Body of pancreas (tissue), 4 donors: ENCODE results near the gene RPS19BP1. TPM values are rescaled to one million over a fixed set of nuclear protein-coding genes. Genes with fewer than 3 reads are reported as not detected.

Experiments
- ATAC-seq: fragments of 150-250 bp; one replicate; pipeline ENCODE4 v1.9.1; 2016
- DNase-seq, 4 donors: peaks; one replicate each; pipeline ENCODE4 v3.0.0-alpha.2; 2019
- H3K27ac ChIP-seq, 4 donors: fragments of 200-600 bp; sonication (generic); 1 replicate in 3 of 4; 2 replicates in 1 of 4; pipeline versions ENCODE4 v1.5.1 to v1.6.1; 2016 to 2019; ENCODE audit warnings: mild to moderate bottlenecking in 1 of 4, mixed read lengths in 1 of 4, moderate library complexity in 1 of 4
- H3K27me3 ChIP-seq, 2 donors: fragments of 200-600 bp; sonication (generic); one replicate each; pipeline ENCODE4 v1.6.0; 2016; ENCODE audit warnings: mild to moderate bottlenecking in 1 of 2
- H3K36me3 ChIP-seq, 2 donors: fragments of 200-600 bp; sonication (generic); replicated peaks in 1 of 2; 2 replicates each; pipeline ENCODE4 v1.5.1; 2016; ENCODE audit warnings: low read depth in 2 of 2; ENCODE audit not compliant: insufficient read depth in 1 of 2
- H3K4me1 ChIP-seq: fragments of 200-600 bp; sonication (generic); one replicate; pipeline ENCODE4 v1.6.0; 2016
- H3K4me3 ChIP-seq, 2 donors: fragments of 200-600 bp; sonication (generic); 1 replicate in 1 of 2; 2 replicates in 1 of 2; pipeline ENCODE4 v1.5.1; 2016 to 2019
- H3K9me3 ChIP-seq, 3 donors: fragments of 200-600 bp; sonication (generic); 1 replicate in 2 of 3; 2 replicates in 1 of 3; pipeline ENCODE4 v1.5.1; 2016
- CTCF ChIP-seq, 7 experiments: fragments of 450-650 bp in 4 of 7; fragments of 200-600 bp in 3 of 7; sonication (generic) in 3 of 7; IDR thresholded peaks; one replicate each; pipeline ENCODE4 v1.5.1; 2016 to 2019; ENCODE audit warnings: antibody characterized with exemption in 7 of 7
- POLR2A ChIP-seq, 3 donors: fragments of 450-650 bp; IDR thresholded peaks; one replicate each; pipeline ENCODE4 v1.6.1; 2016; ENCODE audit warnings: antibody characterized with exemption in 3 of 3, mild to moderate bottlenecking in 2 of 3
- WGBS, 2 donors: methylation state at CpG; one replicate each; pipeline ENCODE4 v1.1.5; 2017; 5-methylcytosine and 5-hydroxymethylcytosine counted together
- intact Hi-C: fragments of 100-400 bp; cut with DNase I; formaldehyde crosslinking; loops from one replicate; pipeline ENCODE4 v1.15.1; 2023
- total RNA-seq, 2 donors: library from RNA; depleted of rRNA; stranded (reverse); fragments of >200 nt; gene quantifications; one replicate each; pipeline ENCODE4 v1.1.0, GENCODE V29; 2016

The RPS19BP1 gene
- total RNA-seq, 2 donors from 2014 or later = 87.2 to 141 TPM

DNA sequence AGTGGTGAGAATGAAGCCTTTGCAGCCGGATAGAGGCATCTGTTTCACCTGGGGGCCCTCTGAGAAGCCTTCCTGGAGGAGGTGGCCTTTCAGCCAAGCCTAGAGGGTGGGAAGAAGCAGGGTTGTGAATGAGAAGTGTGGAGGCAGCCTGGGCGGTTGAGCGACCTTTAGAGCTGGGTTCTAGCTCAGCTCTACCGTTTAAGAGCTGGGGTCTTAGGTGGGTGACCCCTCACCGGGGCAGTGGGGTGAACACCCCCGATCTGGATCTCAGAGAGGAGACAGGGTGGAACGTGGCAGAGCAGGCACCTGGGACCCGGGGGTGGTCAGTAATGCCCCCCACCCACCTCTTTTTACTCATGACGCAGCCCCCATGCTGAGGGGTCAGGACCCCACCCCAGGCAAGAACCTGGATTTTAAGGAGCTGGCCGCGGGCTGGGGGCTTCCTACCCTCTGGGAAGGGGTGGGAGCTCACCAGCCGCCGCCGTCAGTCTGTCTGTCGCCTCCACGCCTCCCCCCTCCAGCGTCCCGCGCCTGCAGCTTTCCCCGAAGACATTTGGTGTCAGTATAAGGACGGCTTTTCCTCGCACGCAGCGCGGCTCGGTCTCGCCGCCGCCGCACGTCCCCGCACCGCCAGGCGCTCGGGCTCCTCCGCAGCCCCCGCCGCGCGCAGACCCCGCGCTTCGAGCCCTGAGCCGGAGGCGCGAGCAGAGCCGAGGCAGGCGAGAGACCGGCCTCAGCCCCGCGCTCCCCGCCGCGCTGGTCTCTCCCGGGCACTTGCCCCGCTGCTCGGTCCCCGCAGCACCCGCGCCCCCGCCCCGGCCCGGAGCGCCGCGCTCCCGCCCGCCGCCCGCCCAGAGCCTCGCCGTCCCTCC lies 24.7 kb upstream of the RPS19BP1 start:
- peak in 1 of 7 experiments; percentile 7 for TF ChIP-seq CTCF (IDR thresholded peaks at IDR 0.05)
- TF ChIP-seq POLR2A (IDR thresholded peaks at IDR 0.05) = no peak
- no peak overlapping the region for H3K27ac ChIP-seq
- 6 to 36% methylated on average over 8 to 72 of the region's 72 CpGs for WGBS, 2 donors
- peaks cover 11% of the 10 kb centered on the region for H3K4me1 ChIP-seq
- H3K9me3 ChIP-seq = no peaks in the 10 kb centered on the region
- intact Hi-C loops = no loop called here
- H3K27me3 ChIP-seq = peaks cover 0 to 15% of the 10 kb centered on the region in 2 donors
- ATAC-seq (no peak), DNase-seq (no peak)
- no peaks in the 10 kb centered on the region for H3K36me3 ChIP-seq
- H3K4me3 ChIP-seq = no peak overlapping the region

DNA sequence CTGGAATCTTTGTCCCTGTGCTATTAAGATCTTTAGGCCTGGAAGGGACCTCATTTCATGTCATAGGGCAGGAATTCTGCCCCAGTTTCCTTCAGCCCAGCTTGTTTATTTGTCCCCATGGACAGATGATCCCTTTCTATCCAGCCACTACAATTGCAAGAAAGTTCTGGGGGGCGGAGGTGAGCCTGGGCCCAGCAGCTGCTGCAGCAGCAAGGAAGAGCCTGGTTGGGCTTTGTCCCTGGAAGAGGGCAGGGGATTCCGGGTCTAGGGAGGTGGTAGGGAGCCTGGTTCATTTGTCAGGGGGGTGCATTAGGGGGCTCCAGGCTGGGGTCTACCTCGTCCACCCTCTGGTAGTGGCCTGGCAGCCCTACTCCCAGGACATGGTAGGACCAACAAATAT lies 21.6 kb upstream of the RPS19BP1 start:
- H3K27me3 ChIP-seq = peaks cover 0 to 15% of the 10 kb centered on the region in 2 donors
- no peak for TF ChIP-seq CTCF (IDR thresholded peaks at IDR 0.05)
- no peak for TF ChIP-seq POLR2A (IDR thresholded peaks at IDR 0.05)
- ATAC-seq (no peak), DNase-seq (no peak)
- no peaks in the 10 kb centered on the region for H3K36me3 ChIP-seq
- peaks cover 11% of the 10 kb centered on the region for H3K4me1 ChIP-seq
- intact Hi-C loops = no loop called here
- 71 to 83% methylated on average over 3 of the region's 3 CpGs for WGBS, 2 donors
- no peaks in the 10 kb centered on the region for H3K9me3 ChIP-seq
- no peak overlapping the region for H3K27ac ChIP-seq
- no peak overlapping the region for H3K4me3 ChIP-seq

- no peaks in the 10 kb centered on the region for H3K9me3 ChIP-seq
- DNase-seq (no peak), ATAC-seq (no peak)
- no peak overlapping the region for H3K4me3 ChIP-seq
- TF ChIP-seq CTCF (IDR thresholded peaks at IDR 0.05) = no peak
- no peak for TF ChIP-seq POLR2A (IDR thresholded peaks at IDR 0.05)
- intact Hi-C loops = no loop called here
- H3K27ac ChIP-seq = no peak overlapping the region
- H3K27me3 ChIP-seq = peaks cover 0 to 12% of the 10 kb centered on the region in 2 donors
- WGBS, 2 donors = 84 to 100% methylated on average over 3 of the region's 3 CpGs
- H3K4me1 ChIP-seq = peaks cover 10% of the 10 kb centered on the region
- no peaks in the 10 kb centered on the region for H3K36me3 ChIP-seq
These were observed 20.9 kb upstream of the RPS19BP1 start for GRCh38 chr22:39553429-39553828.

GRCh38 chr22:39547587-39547947 lies 15.0 kb upstream of the RPS19BP1 start:
- TF ChIP-seq CTCF (IDR thresholded peaks at IDR 0.05) (no peak), POLR2A (IDR thresholded peaks at IDR 0.05) (no peak)
- DNase-seq = no peak
- ATAC-seq = no peak
- no peaks in the 10 kb centered on the region for H3K9me3 ChIP-seq
- 33 to 37% methylated on average over 2 of the region's 2 CpGs for WGBS, 2 donors
- intact Hi-C loops = no loop called here
- no peak overlapping the region for H3K27ac ChIP-seq
- H3K4me1 ChIP-seq = no peaks in the 10 kb centered on the region
- peaks cover 0 to 4% of the 10 kb centered on the region in 2 donors for H3K27me3 ChIP-seq
- no peaks in the 10 kb centered on the region for H3K36me3 ChIP-seq
- H3K4me3 ChIP-seq = no peak overlapping the region
